ENCODE results near the gene ITSN2. TPM values are rescaled to one million over a fixed set of nuclear protein-coding genes. Genes with fewer than 3 reads are reported as not detected.

ITSN2 gene
- total and polyA plus RNA-seq, 11 donors = 19.3 to 55.0 (median 37.4) TPM

- peaks cover 0 to 3% (median 0%) of the 10 kb centered on the region in 9 donors for H3K36me3 ChIP-seq
- intact Hi-C loops (cut with DNase I) = no loop called here
- no peak for ATAC-seq
- DNase-seq = no peak
- H3K9me3 ChIP-seq = peaks cover 0 to 14% (median 0%) of the 10 kb centered on the region in 12 donors
- WGBS, 4 donors = 92 to 95% (median 93%) methylated on average over 7 of the region's 7 CpGs
- no peak for TF ChIP-seq POLR2A (IDR thresholded peaks at IDR 0.05)
- TF ChIP-seq CTCF (IDR thresholded peaks at IDR 0.05) = no peak
- no peaks in the 10 kb centered on the region for H3K4me1 ChIP-seq
- H3K27ac ChIP-seq = no peak overlapping the region
- no peaks in the 10 kb centered on the region for H3K27me3 ChIP-seq
- H3K4me3 ChIP-seq = no peak overlapping the region
Observed at GRCh38 chr2:24182507-24182906, 177.8 kb downstream of the ITSN2 start.

GRCh38 chr2:24181849-24182248 is 178.5 kb downstream of the ITSN2 start:
- TF ChIP-seq CTCF (IDR thresholded peaks at IDR 0.05) = no peak
- TF ChIP-seq POLR2A (IDR thresholded peaks at IDR 0.05) = no peak
- peaks cover 0 to 3% (median 0%) of the 10 kb centered on the region in 9 donors for H3K36me3 ChIP-seq
- no peak overlapping the region for H3K4me3 ChIP-seq
- DNase-seq (no peak), ATAC-seq (no peak)
- H3K27me3 ChIP-seq = no peaks in the 10 kb centered on the region
- H3K27ac ChIP-seq = no peak overlapping the region
- peaks cover 0 to 14% (median 0%) of the 10 kb centered on the region in 12 donors for H3K9me3 ChIP-seq
- WGBS, 4 donors = 49 to 67% (median 64%) methylated on average over 6 of the region's 6 CpGs
- H3K4me1 ChIP-seq = no peaks in the 10 kb centered on the region
- intact Hi-C loops (cut with DNase I) = no loop called here

- TF ChIP-seq POLR2A (IDR thresholded peaks at IDR 0.05) = no peak
- no peak for TF ChIP-seq CTCF (IDR thresholded peaks at IDR 0.05)
- peaks cover 0 to 4% (median 0%) of the 10 kb centered on the region in 12 donors for H3K4me1 ChIP-seq
- no peak for ATAC-seq
- H3K36me3 ChIP-seq = no peaks in the 10 kb centered on the region
- H3K9me3 ChIP-seq = no peaks in the 10 kb centered on the region
- no peak for DNase-seq
- no peak overlapping the region for H3K27ac ChIP-seq
- no peak overlapping the region for H3K4me3 ChIP-seq
- peaks cover 0 to 5% (median 0%) of the 10 kb centered on the region in 9 donors for H3K27me3 ChIP-seq
- intact Hi-C loops (cut with DNase I) = no loop called here
Observed at GRCh38 chr2:24179683-24180082, 180.7 kb downstream of the ITSN2 start.

GRCh38 chr2:24176326-24176725 is 184.0 kb downstream of the ITSN2 start:
- ATAC-seq = no peak

More at GRCh38 chr2:24176326-24176725, 184.0 kb downstream of the ITSN2 start:
- Histone ChIP-seq H3K4me3 (no peak overlapping the region), H3K27me3 (peaks cover 0 to 22% (median 0%) of the 10 kb centered on the region in 9 donors), H3K4me1 (peaks cover 0 to 4% (median 0%) of the 10 kb centered on the region in 12 donors), H3K9me3 (peaks cover 0 to 11% (median 0%) of the 10 kb centered on the region in 12 donors), H3K36me3 (no peaks in the 10 kb centered on the region), H3K27ac (no peak overlapping the region)
- DNase-seq = no peak
- TF ChIP-seq POLR2A (IDR thresholded peaks at IDR 0.05) (no peak), CTCF (IDR thresholded peaks at IDR 0.05) (no peak)
- intact Hi-C loops (cut with DNase I) = no loop called here
- WGBS, 4 donors = 88 to 91% (median 89%) methylated on average over 1 of the region's 1 CpG
